ENCODE measurements around the gene BAIAP3. TPM values are rescaled to one million over a fixed set of nuclear protein-coding genes. Genes with fewer than 3 reads are reported as not detected.

BAIAP3 gene
- total RNA-seq, 4 donors from 2014 or later, result 1.3 to 4.2 (median 2.3) TPM

GRCh38 chr16:1344499-1344898 lies 11.1 kb downstream of the BAIAP3 start:
- Histone ChIP-seq H3K27ac (replicated peaks in 1 of 4) (no peak overlapping the region), H3K9me3 (no peaks in the 10 kb centered on the region), H3K36me3 (peaks cover 11 to 25% (median 23%) of the 10 kb centered on the region in 4 donors), H3K4me1 (peaks cover 6 to 19% (median 16%) of the 10 kb centered on the region in 4 donors), H3K27me3 (peaks cover 0 to 20% (median 0%) of the 10 kb centered on the region in 4 donors), H3K4me3 (no peak overlapping the region)
- intact Hi-C loops (cut with DNase I), result no loop called here
- no peak for TF ChIP-seq POLR2AphosphoS5 (IDR thresholded peaks at IDR 0.05)
- TF ChIP-seq POLR2A (IDR thresholded peaks at IDR 0.05; ENCODE audit: low read depth), result no peak
- TF ChIP-seq CTCF (IDR thresholded peaks at IDR 0.05), result no peak
- TF ChIP-seq EP300 (IDR thresholded peaks at IDR 0.05), result no peak
- 68% methylated on average over 8 of the region's 14 CpGs for WGBS
- no peak for DNase-seq (ENCODE audit: extremely low spot score)

GRCh38 chr16:1345087-1345486 lies 11.6 kb downstream of the BAIAP3 start:
- H3K4me1 ChIP-seq, result peaks cover 6 to 24% (median 19%) of the 10 kb centered on the region in 4 donors
- H3K27ac ChIP-seq (replicated peaks in 1 of 4), result no peak overlapping the region
- no peaks in the 10 kb centered on the region for H3K9me3 ChIP-seq
- H3K36me3 ChIP-seq, result peaks cover 16 to 31% (median 29%) of the 10 kb centered on the region in 4 donors
- 60% methylated on average over 3 of the region's 11 CpGs for WGBS
- intact Hi-C loops (cut with DNase I), result no loop called here
- DNase-seq (ENCODE audit: extremely low spot score), result no peak
- peaks cover 0 to 20% (median 0%) of the 10 kb centered on the region in 4 donors for H3K27me3 ChIP-seq
- TF ChIP-seq POLR2AphosphoS5 (IDR thresholded peaks at IDR 0.05) (no peak), POLR2A (IDR thresholded peaks at IDR 0.05; ENCODE audit: low read depth) (no peak), CTCF (IDR thresholded peaks at IDR 0.05) (no peak), EP300 (IDR thresholded peaks at IDR 0.05) (no peak)
- no peak overlapping the region for H3K4me3 ChIP-seq

GRCh38 chr16:1345651-1346421 lies 12.4 kb downstream of the BAIAP3 start:
- DNase-seq (ENCODE audit: extremely low spot score), result no peak
- Histone ChIP-seq H3K36me3 (peaks cover 18 to 34% (median 33%) of the 10 kb centered on the region in 4 donors), H3K27me3 (peaks cover 0 to 20% (median 0%) of the 10 kb centered on the region in 4 donors), H3K4me3 (no peak overlapping the region), H3K9me3 (no peaks in the 10 kb centered on the region), H3K27ac (replicated peaks in 1 of 4) (no peak overlapping the region), H3K4me1 (peaks cover 13 to 32% (median 27%) of the 10 kb centered on the region in 4 donors)
- intact Hi-C loops (cut with DNase I), result no loop called here
- WGBS, result 70% methylated on average over 17 of the region's 31 CpGs
- no peak for TF ChIP-seq CTCF (IDR thresholded peaks at IDR 0.05)
- TF ChIP-seq EP300 (IDR thresholded peaks at IDR 0.05), result no peak
- no peak for TF ChIP-seq POLR2AphosphoS5 (IDR thresholded peaks at IDR 0.05)
- no peak for TF ChIP-seq POLR2A (IDR thresholded peaks at IDR 0.05; ENCODE audit: low read depth)

DNA sequence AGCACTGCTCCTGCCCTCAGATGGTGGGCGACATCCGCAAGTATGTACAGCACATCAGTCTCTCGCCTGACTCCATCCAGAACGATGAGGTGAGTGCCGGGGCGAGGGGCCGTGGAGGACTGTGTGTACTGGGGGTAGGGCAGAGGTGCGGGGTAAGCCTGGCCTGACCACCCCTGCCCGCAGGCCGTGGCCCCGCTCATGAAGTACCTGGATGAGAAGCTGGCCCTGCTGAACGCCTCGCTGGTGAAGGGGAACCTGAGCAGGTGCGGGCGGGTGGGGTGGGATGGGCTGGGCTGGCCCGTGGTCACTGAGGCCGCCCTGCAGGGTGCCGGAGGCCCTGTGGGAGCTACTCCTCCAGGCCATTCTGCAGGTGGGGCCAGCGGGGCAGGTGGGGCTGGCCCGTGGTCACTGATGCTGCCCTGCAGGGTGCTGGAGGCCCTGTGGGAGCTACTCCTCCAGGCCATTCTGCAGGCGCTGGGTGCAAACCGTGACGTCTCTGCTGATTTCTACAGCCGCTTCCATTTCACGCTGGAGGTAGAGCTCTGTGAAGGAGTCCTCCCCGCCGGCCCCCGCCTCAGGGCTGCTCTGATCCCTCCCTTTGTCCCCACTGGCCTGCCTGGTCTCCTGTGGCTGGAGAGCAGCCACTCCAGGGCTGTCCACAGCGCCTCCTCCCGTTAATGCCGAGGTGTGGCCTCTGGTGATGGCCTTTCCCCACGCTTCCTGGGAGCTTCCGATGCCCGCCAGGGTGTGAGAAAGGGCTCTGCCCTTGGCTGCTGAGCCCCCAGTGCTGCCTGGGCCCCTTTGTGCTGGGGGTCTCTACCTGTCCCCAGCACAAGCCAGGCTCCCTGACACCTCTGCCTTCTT lies 13.2 kb downstream of the BAIAP3 start:
- Histone ChIP-seq H3K27me3 (peaks cover 0 to 13% (median 0%) of the 10 kb centered on the region in 4 donors), H3K4me1 (peaks cover 16 to 38% (median 32%) of the 10 kb centered on the region in 4 donors), H3K9me3 (no peaks in the 10 kb centered on the region), H3K4me3 (no peak overlapping the region), H3K27ac (replicated peaks in 1 of 4) (no peak overlapping the region), H3K36me3 (peaks cover 18 to 34% (median 33%) of the 10 kb centered on the region in 4 donors)
- intact Hi-C loops (cut with DNase I), result no loop called here
- WGBS, result 69% methylated on average over 19 of the region's 34 CpGs
- TF ChIP-seq POLR2AphosphoS5 (IDR thresholded peaks at IDR 0.05) (no peak), EP300 (IDR thresholded peaks at IDR 0.05) (no peak)
- no peak for DNase-seq (ENCODE audit: extremely low spot score)

Measured in esophagus muscularis mucosa (tissue), 4 donors.